Trophoblast cell (in vitro differentiated cells and primary cell): ENCODE results near the gene FLT4.
A peak's percentile ranks its signal among the peaks of the same experiment; 100 is the strongest.

Experiments used
- DNase-seq, 2 donors: peaks; one replicate each; pipeline ENCODE4 v3.0.0-alpha.2; 2016
- H2AFZ ChIP-seq: 2 replicates; pipeline ENCODE4 v1.6.1; 2013; ENCODE audit warnings: low read length, moderate library complexity, mild to moderate bottlenecking; ENCODE audit not compliant: insufficient read depth, poor library complexity
- H2AK5ac ChIP-seq: 2 replicates; pipeline ENCODE4 v1.6.1; 2013; ENCODE audit warnings: mild to moderate bottlenecking, low read length
- H2BK120ac ChIP-seq: 2 replicates; pipeline ENCODE4 v1.6.1; 2013; ENCODE audit warnings: low read length, mild to moderate bottlenecking, moderate library complexity; ENCODE audit not compliant: insufficient read depth, poor library complexity
- H2BK12ac ChIP-seq: 2 replicates; pipeline ENCODE4 v1.6.1; 2013; ENCODE audit warnings: mild to moderate bottlenecking, low read length, moderate library complexity
- H2BK5ac ChIP-seq: 2 replicates; pipeline ENCODE4 v1.6.1; 2013; ENCODE audit warnings: low read length, low read depth, moderate library complexity, mild to moderate bottlenecking; ENCODE audit not compliant: poor library complexity
- H3K14ac ChIP-seq: 2 replicates; pipeline ENCODE4 v1.6.1; 2013; ENCODE audit warnings: mild to moderate bottlenecking, low read length
- H3K18ac ChIP-seq: 2 replicates; pipeline ENCODE4 v1.6.1; 2013; ENCODE audit warnings: mild to moderate bottlenecking, low read length
- H3K23ac ChIP-seq: 2 replicates; pipeline ENCODE4 v1.6.1; 2013; ENCODE audit warnings: low read length
- H3K27ac ChIP-seq: 2 replicates; pipeline ENCODE4 v1.5.1; 2013; ENCODE audit warnings: low read depth, mild to moderate bottlenecking, inconsistent platforms, low read length, moderate library complexity
- H3K27me3 ChIP-seq: 2 replicates; pipeline ENCODE4 v1.6.1; 2013; ENCODE audit warnings: inconsistent platforms, mild to moderate bottlenecking, low read length, moderate library complexity; ENCODE audit not compliant: insufficient read depth
- H3K36me3 ChIP-seq, 2 experiments: 1 replicate in 1 of 2; 2 replicates in 1 of 2; pipeline ENCODE4 v1.6.1; 2013; ENCODE audit warnings: low read length in 2 of 2, mild to moderate bottlenecking in 2 of 2, moderate library complexity in 1 of 2; ENCODE audit not compliant: insufficient read depth in 2 of 2, control insufficient read depth in 1 of 2
- H3K4ac ChIP-seq: 2 replicates; pipeline ENCODE4 v1.6.1; 2013; ENCODE audit warnings: low read depth, mild to moderate bottlenecking, low read length, moderate library complexity
- H3K4me1 ChIP-seq, 2 experiments: 1 replicate in 1 of 2; 2 replicates in 1 of 2; pipeline ENCODE4 v1.6.1; 2013; ENCODE audit warnings: low read length in 2 of 2, mild to moderate bottlenecking in 2 of 2, moderate library complexity in 1 of 2; ENCODE audit not compliant: insufficient read depth in 2 of 2, control insufficient read depth in 1 of 2
- H3K4me2 ChIP-seq: 2 replicates; pipeline ENCODE4 v1.6.1; 2013; ENCODE audit warnings: inconsistent platforms, mild to moderate bottlenecking, low read length, moderate library complexity
- H3K4me3 ChIP-seq: 2 replicates; pipeline ENCODE4 v1.5.1; 2013; ENCODE audit warnings: mild to moderate bottlenecking, low read depth, low read length, inconsistent platforms
- H3K79me1 ChIP-seq: one replicate; pipeline ENCODE4 v1.6.1; 2013; ENCODE audit warnings: low read length
- H3K79me2 ChIP-seq: 2 replicates; pipeline ENCODE4 v1.6.1; 2013; ENCODE audit warnings: low read length, mild to moderate bottlenecking; ENCODE audit not compliant: control insufficient read depth, insufficient read depth, poor library complexity
- H3K9ac ChIP-seq: 2 replicates; pipeline ENCODE4 v1.6.1; 2013; ENCODE audit warnings: mild to moderate bottlenecking, low read length
- H3K9me3 ChIP-seq: 2 replicates; pipeline ENCODE4 v1.6.1; 2013; ENCODE audit warnings: low read depth, mild to moderate bottlenecking, control low read depth, inconsistent platforms, low read length; ENCODE audit not compliant: insufficient read depth
- H4K12ac ChIP-seq: 2 replicates; pipeline ENCODE4 v1.6.1; 2013; ENCODE audit warnings: low read depth, mild to moderate bottlenecking, low read length, moderate library complexity
- H4K8ac ChIP-seq: 2 replicates; pipeline ENCODE4 v1.6.1; 2013; ENCODE audit warnings: low read depth, mild to moderate bottlenecking, low read length, moderate library complexity
- H4K91ac ChIP-seq: one replicate; pipeline ENCODE4 v1.6.1; 2013; ENCODE audit warnings: low read depth, mild to moderate bottlenecking, low read length, moderate library complexity
- WGBS: extraction: QIAGEN DNeasy Blood & Tissue Kit; methylation state at CpG from one replicate; pipeline ENCODE4 v1.1.7; 2013; ENCODE audit warnings: missing lambda C conversion rate; ENCODE audit not compliant: insufficient read length, insufficient coverage; ENCODE audit errors: extremely low coverage; 5-methylcytosine and 5-hydroxymethylcytosine counted together

Gene FLT4

DNA sequence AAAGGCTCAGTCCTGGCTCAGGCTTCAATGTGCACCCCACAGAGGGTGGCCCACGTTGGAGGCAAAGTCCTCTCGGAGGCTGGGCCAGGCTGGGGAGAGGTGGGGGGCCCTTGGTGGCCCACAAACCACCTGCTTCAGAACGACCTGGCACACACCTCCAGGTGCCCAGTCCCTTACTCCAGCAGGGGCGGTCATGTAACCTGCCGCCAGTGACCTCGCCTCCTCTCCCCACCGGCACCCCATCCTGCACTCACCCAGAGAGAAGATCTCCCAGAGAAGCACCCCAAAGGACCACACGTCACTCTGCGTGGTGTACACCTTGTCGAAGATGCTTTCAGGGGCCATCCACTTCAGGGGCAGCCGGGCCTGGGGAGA lies 35.6 kb downstream of the FLT4 start:
- DNase-seq, result no peak
- Histone ChIP-seq H4K12ac (no peak overlapping the region), H2AK5ac (no peak overlapping the region), H3K79me2 (no peaks in the 10 kb centered on the region), H2BK120ac (no peak overlapping the region), H3K4ac (no peak overlapping the region), H3K14ac (no peak overlapping the region), H2BK5ac (no peak overlapping the region), H3K18ac (no peak overlapping the region), H4K91ac (no peak overlapping the region), H3K27ac (no peak overlapping the region), H3K36me3 (no peaks in the 10 kb centered on the region), H3K9me3 (peaks cover 3% of the 10 kb centered on the region), H2BK12ac (no peak overlapping the region), H3K79me1 (no peaks in the 10 kb centered on the region), H2AFZ (no peak overlapping the region), H3K4me2 (no peak overlapping the region), H3K23ac (no peak overlapping the region), H4K8ac (no peak overlapping the region), H3K4me1 (peaks cover 0 to 1% of the 10 kb centered on the region in 2 experiments), H3K9ac (no peak overlapping the region), H3K27me3 (no peaks in the 10 kb centered on the region), H3K4me3 (no peak overlapping the region)
- WGBS, result no CpG with 5 or more reads among the region's 11 CpGs

DNA sequence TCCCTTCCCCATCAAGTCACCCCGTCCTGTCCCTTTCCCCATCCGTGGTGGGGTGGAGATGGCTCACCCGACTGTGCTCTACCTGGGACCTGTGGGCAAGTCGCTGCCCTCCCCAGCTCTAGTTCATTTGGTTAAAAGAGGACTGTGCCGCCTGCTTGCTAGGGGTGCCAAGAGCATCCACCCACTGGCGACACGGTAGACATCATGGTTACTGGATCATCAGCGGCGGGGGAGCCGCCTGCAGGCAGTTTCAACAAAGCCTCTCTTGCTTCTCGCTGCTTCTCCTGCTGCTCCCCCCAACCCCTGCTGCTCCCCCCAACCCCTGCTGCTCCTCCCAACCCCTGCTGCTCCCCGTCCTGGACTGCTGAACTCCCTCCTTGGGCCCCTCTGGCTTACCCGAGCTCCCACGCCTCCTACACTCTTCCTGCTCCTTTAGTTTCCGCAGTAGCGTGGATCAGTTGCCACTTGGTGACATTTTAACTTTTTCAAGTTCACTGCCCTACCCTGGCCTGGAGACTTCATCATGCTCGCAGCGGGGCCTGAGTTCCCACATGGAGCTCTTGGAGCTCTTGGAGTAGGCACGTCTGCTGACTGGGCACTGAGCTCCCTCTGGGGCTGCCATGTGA lies 36.1 kb downstream of the FLT4 start:
- H2BK5ac ChIP-seq, result no peak overlapping the region
- no peak overlapping the region for H3K4me3 ChIP-seq
- H4K12ac ChIP-seq, result no peak overlapping the region
- H2AK5ac ChIP-seq, result no peak overlapping the region
- H3K79me1 ChIP-seq, result no peaks in the 10 kb centered on the region
- no peak overlapping the region for H3K14ac ChIP-seq
- no peak overlapping the region for H3K27ac ChIP-seq
- no peak overlapping the region for H3K4me2 ChIP-seq
- H3K23ac ChIP-seq, result no peak overlapping the region
- H4K91ac ChIP-seq, result no peak overlapping the region
- H4K8ac ChIP-seq, result no peak overlapping the region
- H2AFZ ChIP-seq, result no peak overlapping the region
- no peak overlapping the region for H3K18ac ChIP-seq
- H3K36me3 ChIP-seq, result no peaks in the 10 kb centered on the region
- no peak overlapping the region for H2BK120ac ChIP-seq
- H3K4me1 ChIP-seq, result no peaks in the 10 kb centered on the region
- no peak overlapping the region for H2BK12ac ChIP-seq
- no peak for DNase-seq
- WGBS, result no CpG with 5 or more reads among the region's 19 CpGs
- H3K27me3 ChIP-seq, result no peaks in the 10 kb centered on the region
- H3K79me2 ChIP-seq, result no peaks in the 10 kb centered on the region
- no peak overlapping the region for H3K4ac ChIP-seq
- peaks cover 3% of the 10 kb centered on the region for H3K9me3 ChIP-seq
- no peak overlapping the region for H3K9ac ChIP-seq

GRCh38 chr5:180612683-180613082 lies 36.7 kb downstream of the FLT4 start:
- WGBS, result no CpG with 5 or more reads among the region's 15 CpGs
- Histone ChIP-seq H3K4me2 (no peak overlapping the region), H3K79me2 (no peaks in the 10 kb centered on the region), H4K12ac (no peak overlapping the region), H3K79me1 (no peaks in the 10 kb centered on the region), H3K27ac (no peak overlapping the region), H3K4me3 (no peak overlapping the region), H3K9me3 (peaks cover 3% of the 10 kb centered on the region), H2BK120ac (no peak overlapping the region), H3K18ac (no peak overlapping the region), H4K8ac (no peak overlapping the region), H3K23ac (no peak overlapping the region), H3K36me3 (no peaks in the 10 kb centered on the region), H3K4me1 (no peaks in the 10 kb centered on the region), H3K14ac (no peak overlapping the region), H3K4ac (no peak overlapping the region), H3K27me3 (no peaks in the 10 kb centered on the region), H2BK5ac (no peak overlapping the region), H2AFZ (no peak overlapping the region), H2BK12ac (no peak overlapping the region), H3K9ac (no peak overlapping the region), H4K91ac (no peak overlapping the region), H2AK5ac (no peak overlapping the region)
- DNase-seq, result no peak

DNA sequence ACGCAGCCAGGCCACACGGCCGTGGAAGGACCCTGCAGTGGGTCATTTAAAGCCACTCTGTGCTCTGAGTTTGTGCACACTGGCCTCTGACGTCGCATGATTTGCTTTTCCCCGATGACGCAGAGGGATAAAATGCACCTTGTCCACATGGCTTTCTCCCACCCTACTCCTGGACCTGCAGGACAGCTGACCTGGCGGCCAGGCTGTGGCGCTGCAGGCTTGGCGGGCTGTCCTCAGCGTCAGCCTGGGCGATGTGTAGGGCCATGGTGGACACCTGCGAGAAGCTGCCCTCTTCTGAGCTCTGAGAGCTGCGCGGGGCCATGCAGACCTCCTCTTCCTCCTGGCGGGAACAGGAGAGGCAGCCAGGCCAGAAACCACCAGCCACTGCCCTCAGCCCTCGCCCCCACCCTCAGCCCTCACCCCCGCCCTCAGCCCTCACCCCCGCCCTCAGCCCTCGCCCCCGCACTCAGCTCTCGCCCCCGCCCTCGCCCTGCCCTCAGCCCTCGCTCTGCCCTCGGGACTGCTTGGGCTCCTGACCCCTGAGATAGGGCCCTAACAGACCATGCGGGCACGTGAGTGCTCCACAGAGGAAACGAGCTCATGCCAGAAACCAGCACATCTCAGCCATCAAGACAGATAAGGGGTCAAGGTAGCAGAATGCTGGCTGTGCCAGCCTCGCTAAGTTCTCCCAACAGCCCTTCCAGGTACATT lies 38.1 kb downstream of the FLT4 start:
- no peak overlapping the region for H3K23ac ChIP-seq
- H4K12ac ChIP-seq, result no peak overlapping the region
- H3K79me1 ChIP-seq, result no peaks in the 10 kb centered on the region
- H2AK5ac ChIP-seq, result no peak overlapping the region
- no peak overlapping the region for H2BK5ac ChIP-seq
- peaks cover 3% of the 10 kb centered on the region for H3K9me3 ChIP-seq
- H3K4me2 ChIP-seq, result no peak overlapping the region
- H3K27me3 ChIP-seq, result no peaks in the 10 kb centered on the region
- H3K27ac ChIP-seq, result no peak overlapping the region
- H3K4me3 ChIP-seq, result no peak overlapping the region
- H3K4ac ChIP-seq, result no peak overlapping the region
- H3K18ac ChIP-seq, result no peak overlapping the region
- H2AFZ ChIP-seq, result no peak overlapping the region
- no peak overlapping the region for H4K8ac ChIP-seq
- H3K36me3 ChIP-seq, result no peaks in the 10 kb centered on the region
- H3K4me1 ChIP-seq, result no peaks in the 10 kb centered on the region
- H2BK12ac ChIP-seq, result no peak overlapping the region
- no peak overlapping the region for H3K9ac ChIP-seq
- no peak overlapping the region for H3K14ac ChIP-seq
- DNase-seq, result peak; percentile 96
- no CpG with 5 or more reads among the region's 30 CpGs for WGBS
- H3K79me2 ChIP-seq, result no peaks in the 10 kb centered on the region
- H2BK120ac ChIP-seq, result no peak overlapping the region
- H4K91ac ChIP-seq, result no peak overlapping the region
